DMS79 (cell line): ENCODE data around the gene TNRC6B.
"Not testable (repeated sequence)": the region's sequence is repeated elsewhere in the genome, so short reads cannot be mapped to it uniquely, and the experiment has no call there.

Experiments used
- DNase-seq: peaks from one replicate; lab custom pipeline; 2025; lab: John Stamatoyannopoulos, UW

TNRC6B gene, protein sequence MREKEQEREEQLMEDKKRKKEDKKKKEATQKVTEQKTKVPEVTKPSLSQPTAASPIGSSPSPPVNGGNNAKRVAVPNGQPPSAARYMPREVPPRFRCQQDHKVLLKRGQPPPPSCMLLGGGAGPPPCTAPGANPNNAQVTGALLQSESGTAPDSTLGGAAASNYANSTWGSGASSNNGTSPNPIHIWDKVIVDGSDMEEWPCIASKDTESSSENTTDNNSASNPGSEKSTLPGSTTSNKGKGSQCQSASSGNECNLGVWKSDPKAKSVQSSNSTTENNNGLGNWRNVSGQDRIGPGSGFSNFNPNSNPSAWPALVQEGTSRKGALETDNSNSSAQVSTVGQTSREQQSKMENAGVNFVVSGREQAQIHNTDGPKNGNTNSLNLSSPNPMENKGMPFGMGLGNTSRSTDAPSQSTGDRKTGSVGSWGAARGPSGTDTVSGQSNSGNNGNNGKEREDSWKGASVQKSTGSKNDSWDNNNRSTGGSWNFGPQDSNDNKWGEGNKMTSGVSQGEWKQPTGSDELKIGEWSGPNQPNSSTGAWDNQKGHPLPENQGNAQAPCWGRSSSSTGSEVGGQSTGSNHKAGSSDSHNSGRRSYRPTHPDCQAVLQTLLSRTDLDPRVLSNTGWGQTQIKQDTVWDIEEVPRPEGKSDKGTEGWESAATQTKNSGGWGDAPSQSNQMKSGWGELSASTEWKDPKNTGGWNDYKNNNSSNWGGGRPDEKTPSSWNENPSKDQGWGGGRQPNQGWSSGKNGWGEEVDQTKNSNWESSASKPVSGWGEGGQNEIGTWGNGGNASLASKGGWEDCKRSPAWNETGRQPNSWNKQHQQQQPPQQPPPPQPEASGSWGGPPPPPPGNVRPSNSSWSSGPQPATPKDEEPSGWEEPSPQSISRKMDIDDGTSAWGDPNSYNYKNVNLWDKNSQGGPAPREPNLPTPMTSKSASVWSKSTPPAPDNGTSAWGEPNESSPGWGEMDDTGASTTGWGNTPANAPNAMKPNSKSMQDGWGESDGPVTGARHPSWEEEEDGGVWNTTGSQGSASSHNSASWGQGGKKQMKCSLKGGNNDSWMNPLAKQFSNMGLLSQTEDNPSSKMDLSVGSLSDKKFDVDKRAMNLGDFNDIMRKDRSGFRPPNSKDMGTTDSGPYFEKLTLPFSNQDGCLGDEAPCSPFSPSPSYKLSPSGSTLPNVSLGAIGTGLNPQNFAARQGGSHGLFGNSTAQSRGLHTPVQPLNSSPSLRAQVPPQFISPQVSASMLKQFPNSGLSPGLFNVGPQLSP (N-terminal part only)

DNA sequence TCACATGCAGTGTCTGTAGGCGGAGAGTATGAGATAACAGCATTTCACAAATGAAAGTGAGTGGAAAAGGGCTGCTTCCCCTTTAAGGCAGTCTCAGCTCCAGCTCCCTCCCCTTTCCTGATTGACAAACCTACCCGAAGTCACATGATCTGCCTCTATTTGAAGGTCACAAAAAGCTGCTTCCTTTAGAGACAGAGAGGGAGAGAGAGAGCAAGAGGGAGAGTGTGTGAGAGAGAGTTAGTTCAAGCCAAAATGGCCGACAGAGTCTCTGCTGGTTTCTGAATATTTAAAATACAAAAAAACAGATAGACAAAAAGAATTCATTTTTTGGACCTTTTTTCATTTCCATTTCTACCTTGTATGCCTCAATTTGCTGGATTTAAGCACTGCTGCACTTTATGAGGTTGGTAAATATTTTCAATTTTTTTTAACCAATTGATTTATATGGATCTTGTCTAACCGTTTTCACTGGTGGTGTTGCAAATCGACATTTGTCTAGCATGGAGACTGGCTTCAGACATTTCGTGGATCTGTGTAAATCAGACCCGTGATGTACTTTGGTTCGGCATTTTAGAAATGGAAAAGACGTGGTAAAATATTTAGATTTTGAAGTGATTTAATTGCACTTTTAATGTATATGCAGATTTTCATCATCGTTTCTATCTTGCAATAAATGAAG, at the start of gene TNRC6B:
TNRC6B (plus strand) TSS at position 188 of the 679 bp plus-strand sequence; CDS start at position 399, 211 bp downstream.
- DNase-seq: peak; percentile 85

DNA sequence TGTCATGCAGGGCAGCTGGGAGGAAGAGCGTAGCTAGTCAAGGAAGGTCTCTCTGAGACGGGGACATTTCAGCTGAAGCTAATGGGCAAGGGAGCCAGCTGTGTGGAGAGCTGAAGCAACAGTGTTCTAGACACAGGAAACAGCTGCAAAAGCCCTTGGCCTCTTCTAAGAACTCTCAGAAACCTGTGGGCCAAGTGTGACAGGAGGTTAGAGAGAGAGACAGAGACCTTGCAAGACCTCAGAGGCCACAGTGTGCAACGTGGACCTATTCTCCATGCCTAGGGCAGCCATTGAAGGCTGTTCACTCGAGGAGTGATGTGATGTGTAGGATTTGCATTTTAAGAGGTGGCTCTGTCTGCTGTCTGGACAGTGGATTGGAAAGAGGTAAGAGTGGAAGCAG, 48.7 kb upstream of the TNRC6B start:
- DNase-seq: no peak

DNA sequence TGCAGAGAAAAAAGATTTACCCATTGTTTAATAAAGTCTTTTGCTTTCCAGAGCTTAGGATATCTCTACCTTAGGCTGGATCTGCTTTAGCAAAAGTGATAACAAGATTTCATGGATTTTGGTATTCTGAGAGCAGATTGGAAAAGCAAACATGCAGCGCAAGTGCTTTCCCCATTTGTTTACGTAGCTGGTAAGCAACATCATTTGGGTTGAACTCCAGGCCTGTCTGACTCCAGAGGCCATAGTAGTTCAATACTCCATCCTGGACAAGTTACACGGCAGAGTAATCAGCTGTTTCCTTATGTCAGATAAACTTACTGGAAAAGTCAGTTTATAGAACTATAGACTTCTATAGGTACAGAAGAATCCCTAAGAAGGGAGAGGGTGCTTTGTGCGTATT, 40.6 kb upstream of the TNRC6B start:
- DNase-seq: no peak

DNA sequence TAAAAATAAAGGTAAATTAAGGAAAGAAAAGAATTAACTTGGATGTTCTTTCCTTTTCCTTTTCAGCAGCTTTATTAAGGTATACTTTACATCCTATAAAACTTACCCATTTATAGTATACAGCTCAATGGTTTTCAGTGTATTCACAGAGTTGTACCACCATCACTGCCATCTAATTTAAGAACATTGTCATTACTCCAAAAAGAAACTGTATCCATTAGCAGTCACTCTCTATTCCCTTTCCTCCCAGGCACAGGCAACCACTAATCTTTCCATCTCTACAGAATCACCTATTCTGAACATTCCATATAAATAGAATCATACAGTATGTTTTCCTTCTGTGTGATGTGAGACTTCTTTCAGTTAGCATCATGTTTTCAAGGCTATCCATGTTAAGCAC, 38.9 kb upstream of the TNRC6B start:
- DNase-seq: no peak

DNA sequence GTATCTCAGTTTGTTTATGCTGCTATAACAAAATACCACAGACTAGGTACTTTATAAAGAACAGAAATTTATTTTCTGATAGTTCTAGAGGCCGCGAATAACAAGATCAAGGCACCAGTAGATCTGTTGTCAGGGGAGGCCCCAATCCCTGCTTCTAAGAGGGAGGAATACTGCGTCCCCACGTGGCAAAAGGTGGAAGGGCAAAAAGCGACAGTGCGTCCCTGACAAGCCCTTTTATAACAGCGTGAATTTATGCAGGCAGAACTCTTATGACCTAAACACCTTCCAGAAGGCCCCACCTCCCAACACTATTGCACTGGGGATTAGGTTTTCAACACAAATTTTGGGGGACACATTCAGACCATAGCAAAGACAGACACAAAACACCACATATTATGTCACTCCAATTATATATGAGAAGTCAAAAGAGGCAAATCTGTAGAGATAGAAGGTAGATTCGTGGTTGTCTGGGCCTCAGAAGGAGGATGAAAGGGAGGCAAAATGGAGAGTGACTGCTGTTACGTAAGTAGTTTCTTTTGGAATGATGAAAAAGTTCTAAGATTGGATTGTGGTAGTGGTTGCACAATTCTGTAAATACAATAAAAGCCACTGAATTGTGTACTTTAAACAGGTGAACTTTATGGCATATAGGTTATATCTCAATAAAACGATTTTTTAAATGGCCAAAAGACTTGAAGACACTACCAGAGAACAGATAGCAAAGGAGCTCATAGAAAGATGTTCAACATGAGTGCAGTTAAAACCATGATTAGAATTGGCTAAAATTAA, 30.1 kb upstream of the TNRC6B start:
- DNase-seq: no peak

DNA sequence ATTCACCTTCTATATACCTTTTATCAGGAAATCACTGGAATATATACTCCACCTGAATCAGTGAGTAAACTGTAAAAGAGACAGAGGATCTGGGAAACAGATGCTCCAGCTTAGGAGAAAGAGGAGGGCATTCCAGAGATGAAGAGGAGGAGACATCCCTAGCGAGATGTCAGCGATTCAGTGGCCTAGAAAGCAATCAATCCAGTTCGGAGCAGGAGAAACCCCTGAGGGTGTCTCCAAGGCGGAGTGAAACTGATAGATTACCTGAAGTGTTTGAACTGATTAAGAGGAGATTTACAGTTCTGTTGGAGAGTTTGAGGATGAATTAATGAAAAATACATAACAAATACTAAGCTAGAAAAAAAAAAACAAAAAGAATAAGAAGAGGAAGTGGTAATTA, 24.5 kb upstream of the TNRC6B start:
- no peak for DNase-seq

DNA sequence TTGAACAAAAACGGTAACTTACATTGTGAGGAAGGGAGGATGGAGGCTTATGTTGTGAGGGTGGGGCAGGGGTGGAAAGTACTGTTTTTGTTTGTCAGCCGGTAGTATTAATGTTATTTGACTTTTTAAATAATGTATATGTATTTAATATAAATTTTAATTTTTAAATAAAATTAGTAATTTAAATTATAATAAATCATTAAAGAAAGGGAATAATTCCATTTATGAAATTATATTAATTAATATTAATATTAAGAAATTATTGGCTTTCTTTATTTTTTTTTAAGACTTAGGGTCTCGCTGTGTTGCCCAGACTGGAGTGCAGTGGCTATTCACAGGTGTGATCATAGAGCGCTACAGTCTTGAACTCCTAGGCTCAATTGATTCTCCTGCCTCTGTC, 24.0 kb upstream of the TNRC6B start:
- DNase-seq: no peak

DNA sequence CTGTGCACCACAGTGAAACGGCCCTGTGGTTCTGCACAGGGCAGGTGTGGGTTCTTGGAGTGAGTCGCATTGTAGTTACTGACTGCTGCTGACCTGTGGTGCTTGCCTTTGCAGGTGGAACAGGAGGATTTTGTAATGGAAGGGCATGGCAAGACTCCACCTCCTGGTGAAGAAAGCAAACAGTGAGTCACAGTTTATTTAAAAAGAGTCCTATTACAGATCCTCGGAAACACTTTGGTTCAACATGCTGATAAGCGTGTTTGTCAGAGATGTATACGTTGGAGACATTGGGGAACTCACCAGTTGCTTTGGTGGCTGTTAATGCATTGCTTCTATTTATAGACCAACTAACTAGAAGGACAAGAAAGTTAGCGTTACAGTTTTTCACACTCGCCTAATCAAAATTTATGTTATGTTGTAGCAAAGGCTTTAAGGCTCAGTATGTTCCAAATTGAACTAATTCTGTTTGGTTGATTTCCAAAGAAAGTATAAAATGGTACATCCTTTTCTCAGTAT, 21.7 kb upstream of the TNRC6B start:
- no peak for DNase-seq

DNA sequence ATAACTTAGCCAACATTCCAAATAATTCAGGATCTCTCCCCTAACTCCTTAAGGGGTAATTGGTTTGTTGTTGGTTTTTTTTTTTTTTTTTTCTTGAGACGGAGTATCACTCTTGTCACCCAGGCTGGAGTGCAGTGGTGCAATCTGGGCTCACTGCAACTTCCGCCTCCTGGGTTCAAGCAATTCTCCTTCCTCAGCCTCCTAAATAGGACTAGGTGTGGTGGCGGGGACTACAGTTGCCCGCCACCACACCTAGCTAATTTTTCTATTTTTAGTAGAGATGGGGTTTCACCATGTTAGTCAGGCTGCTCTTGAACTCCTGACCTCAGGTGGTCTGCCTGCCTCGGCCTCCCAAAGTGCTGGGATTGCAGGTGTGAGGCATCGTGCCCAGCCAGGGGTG, 21.0 kb upstream of the TNRC6B start:
- not testable (repeated sequence) for DNase-seq

DNA sequence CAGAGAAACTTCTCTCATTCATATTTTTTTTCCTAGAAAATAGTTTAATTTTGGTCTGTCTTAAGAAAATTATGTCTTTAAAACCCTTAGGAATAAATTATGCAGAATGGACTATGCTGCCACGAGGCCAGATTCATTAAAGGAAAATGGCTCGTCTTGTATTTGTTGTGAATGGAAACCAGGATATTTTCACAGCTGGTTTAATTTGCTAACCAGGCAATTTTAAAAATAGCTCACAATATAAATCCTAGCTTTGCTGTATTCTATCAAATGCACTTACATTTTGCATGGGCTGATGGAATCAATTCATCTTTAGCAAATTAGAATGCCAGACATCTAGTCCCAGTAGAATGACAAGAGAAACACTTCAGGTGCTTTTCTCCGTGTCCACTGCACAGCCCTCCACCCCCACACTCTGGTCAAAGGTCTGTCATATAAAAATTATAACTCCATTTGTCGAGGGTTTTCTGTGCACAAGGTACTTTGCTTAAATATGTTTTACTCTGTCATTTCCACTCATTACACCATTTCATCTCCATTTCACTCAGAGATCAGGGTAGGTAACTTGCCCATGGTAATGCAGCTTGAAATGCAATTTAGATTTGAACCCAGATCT, 20.3 kb upstream of the TNRC6B start:
- DNase-seq: no peak

DNA sequence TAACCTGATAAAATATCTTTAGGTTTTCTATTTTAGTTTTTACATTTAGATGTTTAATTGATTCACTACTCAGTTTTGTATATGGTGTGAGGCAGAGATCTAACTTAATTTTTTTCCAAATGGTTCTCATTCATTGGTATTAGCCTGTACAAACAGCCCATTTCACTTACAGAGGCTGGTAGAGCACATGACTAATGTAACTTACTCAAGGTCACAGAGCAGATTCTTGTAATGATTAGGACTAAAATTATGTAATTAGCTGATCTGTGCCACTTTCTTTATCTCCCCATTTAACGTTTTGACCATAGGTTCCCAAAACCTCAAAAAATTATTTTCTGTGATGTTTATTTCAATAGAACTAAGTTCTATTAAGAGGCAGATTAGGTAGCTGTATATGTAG, 16.5 kb upstream of the TNRC6B start:
- no peak for DNase-seq

DNA sequence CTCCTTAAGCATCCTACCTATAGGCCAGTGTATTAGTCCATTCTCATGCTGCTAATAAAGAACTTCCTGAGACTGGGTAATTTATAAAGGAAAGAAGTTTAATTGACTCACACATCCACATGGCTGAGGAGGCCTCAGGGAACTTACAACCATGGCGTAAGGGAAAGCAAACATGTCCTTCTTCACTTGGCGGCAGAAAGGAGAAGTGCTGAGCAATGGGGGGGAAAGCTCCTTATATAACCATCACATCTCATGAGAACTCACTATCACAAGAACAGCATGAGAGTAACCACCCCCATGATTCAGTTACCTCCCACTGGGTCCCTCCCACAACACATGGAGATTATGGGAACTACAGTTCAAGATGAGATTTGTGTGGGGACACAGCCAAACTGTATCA, 12.2 kb upstream of the TNRC6B start:
- DNase-seq: not testable (repeated sequence)

DNA sequence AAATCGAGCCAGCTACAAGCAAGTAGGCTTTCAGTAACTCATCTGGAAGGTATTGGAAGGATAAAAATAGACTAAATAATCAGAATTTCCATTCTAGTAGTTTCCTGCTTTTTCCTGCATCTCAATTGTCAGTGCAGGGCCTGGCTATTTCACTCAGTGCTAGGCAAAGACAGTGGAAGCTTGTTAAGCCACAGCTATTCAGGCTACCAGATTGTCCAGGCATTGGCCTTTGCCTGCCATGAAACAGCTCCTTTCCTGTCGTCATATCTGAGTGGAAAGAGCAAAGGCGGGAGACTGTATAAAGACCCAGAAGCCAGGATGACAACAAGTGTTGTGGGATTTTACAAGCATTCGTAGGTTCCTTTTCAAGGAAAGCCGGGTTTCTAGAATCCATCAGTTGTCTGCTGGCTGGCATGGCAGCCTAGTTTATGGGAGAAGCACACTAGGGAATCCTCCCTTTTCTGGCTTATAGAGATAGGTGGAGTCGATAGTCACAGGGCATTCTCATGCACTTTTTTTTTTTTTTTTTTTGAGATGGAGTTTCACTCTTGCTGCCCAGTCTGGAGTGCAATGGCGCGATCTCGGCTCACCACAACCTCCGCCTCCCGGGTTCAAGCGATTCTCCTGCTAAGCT, 2.0 kb upstream of the TNRC6B start:
- no peak for DNase-seq

DNA sequence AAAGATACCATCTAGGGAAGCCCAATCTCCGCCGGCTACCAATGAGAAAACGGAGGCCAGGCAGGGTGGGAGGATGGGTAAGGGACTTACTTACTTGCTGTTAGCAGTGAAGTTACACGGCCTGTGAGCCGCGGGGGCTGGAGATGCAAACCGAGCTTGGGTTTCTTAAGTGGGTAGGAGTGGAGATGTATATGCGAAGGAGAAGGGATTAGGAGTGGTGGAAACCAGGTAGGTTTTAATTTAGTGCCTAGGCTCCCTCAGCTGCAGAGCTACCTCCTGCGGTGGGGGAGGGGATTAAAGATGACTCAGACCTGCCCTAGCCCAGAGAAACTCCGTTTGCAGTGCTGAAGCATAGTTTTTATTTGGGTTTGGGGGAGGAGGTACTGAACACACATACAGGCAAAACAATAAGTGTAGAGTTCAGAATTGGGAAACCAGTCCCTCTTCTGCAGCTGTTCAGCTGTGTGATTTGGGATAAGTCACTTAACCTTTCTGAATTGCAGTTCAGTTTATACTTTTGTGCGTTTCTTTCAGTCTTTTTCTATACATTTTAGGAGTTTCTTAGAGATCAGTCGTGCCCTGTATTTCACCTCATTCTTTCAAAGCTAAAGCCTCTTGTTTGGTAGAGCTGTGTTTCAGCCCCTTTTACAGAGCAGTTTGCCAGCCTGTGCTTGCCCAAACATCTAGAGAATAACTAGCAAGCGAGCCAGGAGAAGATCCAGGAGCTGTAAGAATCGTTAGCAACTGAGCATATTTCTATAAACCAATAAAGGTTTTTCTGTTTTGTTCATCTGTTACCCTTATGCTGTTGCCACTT, 596 bp upstream of the TNRC6B start:
- no peak for DNase-seq

DNA sequence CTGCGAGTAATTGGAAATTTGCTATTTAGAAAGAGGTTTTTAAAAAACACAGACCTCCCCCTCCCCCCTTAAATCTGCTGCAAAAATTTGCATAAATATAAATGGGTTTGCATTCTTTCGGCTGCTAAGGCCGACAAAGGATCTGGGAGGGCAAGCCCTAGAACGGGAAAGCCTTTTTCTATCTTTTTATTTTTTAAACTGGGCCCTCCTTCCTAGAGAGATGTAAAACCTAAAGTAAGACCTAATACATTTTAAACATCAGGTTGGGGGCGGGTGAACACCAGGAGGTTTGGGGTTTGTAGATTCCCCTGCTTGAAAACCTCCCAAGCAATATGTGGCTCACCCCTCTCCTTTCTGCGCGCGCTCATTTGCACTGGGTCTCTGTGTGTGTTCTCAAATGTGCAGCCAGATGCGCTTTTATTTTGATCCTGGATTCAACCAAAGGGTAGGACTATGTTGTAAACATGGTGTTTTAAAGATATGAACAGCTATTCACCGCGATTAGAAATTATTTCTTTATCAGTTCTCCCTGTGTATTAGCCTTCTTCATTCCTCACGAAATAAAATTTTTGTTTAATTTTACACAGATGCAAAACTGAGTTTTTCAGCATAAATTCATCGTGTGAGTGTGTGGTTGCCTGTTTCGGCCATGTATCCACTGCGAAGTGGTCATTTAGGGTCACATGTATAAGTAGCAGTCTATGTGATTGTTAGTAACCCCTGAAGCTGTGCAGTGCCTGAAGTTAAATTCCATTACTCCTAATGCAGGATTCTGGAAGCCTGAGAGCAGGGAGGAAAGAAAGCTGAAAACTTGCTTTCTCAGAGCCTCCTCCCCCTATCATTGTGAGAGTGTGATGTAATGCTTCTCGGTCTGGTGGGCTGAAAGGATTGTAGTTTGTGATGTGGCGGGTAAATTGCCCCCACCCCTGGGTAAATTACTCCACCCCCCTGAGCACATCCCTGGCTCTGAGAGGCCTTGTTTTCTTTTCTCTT, 988 bp downstream of the TNRC6B start:
- DNase-seq: no peak

DNA sequence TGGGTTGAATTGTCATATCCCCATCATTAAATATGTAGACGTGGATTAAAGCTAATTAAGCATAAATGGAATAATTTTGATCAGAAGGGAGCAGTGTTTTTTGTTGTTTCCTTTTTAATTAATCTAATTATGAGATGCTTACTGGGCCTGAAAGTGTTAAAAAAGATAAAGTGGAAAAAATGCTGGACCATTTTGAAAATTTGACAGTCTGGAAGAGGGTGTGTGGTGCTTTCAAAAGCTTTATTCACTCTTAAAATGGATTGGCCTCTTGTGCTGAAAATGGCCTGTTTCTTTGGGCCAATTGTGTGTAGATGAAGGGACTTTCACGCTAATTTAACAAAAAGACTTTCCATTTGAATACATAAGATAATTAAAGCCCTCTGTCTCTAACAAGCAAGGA, 1.8 kb downstream of the TNRC6B start:
- DNase-seq: no peak

DNA sequence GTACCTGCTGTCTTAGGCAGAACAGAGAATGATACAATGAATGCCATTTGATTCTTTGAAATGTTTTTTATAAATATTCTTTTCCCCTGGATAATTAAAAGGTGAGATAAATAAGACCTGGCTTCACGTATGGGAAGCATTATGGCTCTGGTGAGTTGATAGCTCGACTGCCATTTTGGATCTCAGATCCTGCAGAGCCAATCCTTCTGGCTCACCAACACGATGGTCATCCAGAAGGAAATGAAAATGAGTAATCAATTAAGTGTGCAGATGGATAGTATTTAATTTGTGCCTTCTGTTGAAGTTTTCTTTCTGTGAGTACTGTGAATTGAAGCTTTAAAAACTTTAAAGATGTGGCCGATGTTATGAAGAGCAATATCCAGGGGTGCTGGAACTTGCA, 2.7 kb downstream of the TNRC6B start:
- DNase-seq: no peak

DNA sequence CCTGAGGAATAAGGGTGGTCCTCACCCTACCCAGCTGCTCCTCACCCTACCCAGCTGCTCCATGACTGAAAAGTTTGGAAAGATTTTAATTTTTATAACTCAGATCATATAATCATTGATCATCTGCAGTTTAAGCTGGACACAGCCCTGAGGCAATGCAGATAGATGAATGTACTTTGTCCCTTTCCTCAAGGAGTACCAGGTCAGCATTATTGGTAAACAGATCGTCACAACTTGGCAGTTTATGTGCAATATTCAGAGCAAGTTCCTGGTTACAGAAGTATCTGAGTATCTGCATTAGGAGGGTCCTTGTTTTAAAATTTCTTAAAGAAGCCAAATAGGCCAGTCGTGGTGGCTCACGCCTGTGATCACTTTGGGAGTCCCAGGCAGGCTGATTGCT, 3.6 kb downstream of the TNRC6B start:
- no peak for DNase-seq
